ENCODE data around the gene PHYH. TPM values are rescaled to one million over a fixed set of nuclear protein-coding genes. Genes with fewer than 3 reads are reported as not detected.

Gene PHYH
- 29.2 to 34.4 TPM (median 31.8 TPM) in 5 replicates for total RNA-seq (2022; extraction: Qiagen RNA extraction; ENCODE audit: low read depth)

GRCh38 chr10:13299437-13300287, at the start of gene PHYH:
TSS of gene PHYH (minus strand) at chr10:13300064. CDS start at chr10:13300042, 22 bp downstream.

GRCh38 chr10:13348216-13349017, 48.6 kb upstream of the PHYH start, which contains the start of gene SEPHS1:
TSS of gene SEPHS1 (minus strand) at chr10:13348293. CDS start at chr10:13344950, 3,343 bp downstream.

GRCh38 chr10:13234172-13234571, 65.7 kb downstream of the PHYH start, which contains the start of gene UCMA:
TSS of gene UCMA (minus strand) at chr10:13234374. CDS start at chr10:13234258, 116 bp downstream.

Other genes starting within 250 kb of the PHYH start
- 52.7 to 66.7 TPM (median 59.7 TPM) in 5 replicates for gene OPTN, start 199.9 kb downstream of the PHYH start, total RNA-seq (2022; extraction: Qiagen RNA extraction; ENCODE audit: low read depth)
- 22.7 to 28.8 TPM (median 24.4 TPM) in 5 replicates for gene MCM10, start 138.5 kb downstream of the PHYH start, total RNA-seq (2022; extraction: Qiagen RNA extraction; ENCODE audit: low read depth)
- not detected in 5 replicates for gene UCMA, start 65.7 kb downstream of the PHYH start, total RNA-seq (2022; extraction: Qiagen RNA extraction; ENCODE audit: low read depth)
- 64.1 to 83.2 TPM (median 66.9 TPM) in 5 replicates for gene SEPHS1, start 48.2 kb upstream of the PHYH start, total RNA-seq (2022; extraction: Qiagen RNA extraction; ENCODE audit: low read depth)
- 10.1 to 12.4 TPM (median 11.9 TPM) in 5 replicates for gene BEND7, start 228.9 kb upstream of the PHYH start, total RNA-seq (2022; extraction: Qiagen RNA extraction; ENCODE audit: low read depth)

Data from A549 treated with RU486 at 1 μM for 4 hours (cell line).